Stomach (tissue), 9 donors: ENCODE measurements around the gene TDRD12. TPM values are rescaled to one million over a fixed set of nuclear protein-coding genes. Genes with fewer than 3 reads are reported as not detected.

ENCODE experiments used
- DNase-seq, 2 donors: peaks; one replicate each; pipeline versions ENCODE4 v3.0.0 to v3.0.0-alpha.2; 2013 to 2019
- H3K27ac ChIP-seq, 5 donors: fragments of 200-600 bp in 4 of 5; sonication (generic) in 4 of 5; one replicate each; pipeline ENCODE4 v1.5.1; 2013 to 2019; ENCODE audit warnings: mild to moderate bottlenecking in 1 of 5, moderate library complexity in 1 of 5
- H3K27me3 ChIP-seq, 3 donors: fragments of 200-600 bp; sonication (generic); one replicate each; pipeline ENCODE4 v1.5.1; 2017 to 2019; ENCODE audit warnings: mixed run types in 1 of 3
- H3K36me3 ChIP-seq, 4 donors: fragments of 200-600 bp; sonication (generic); 1 replicate in 3 of 4; 2 replicates in 1 of 4; pipeline ENCODE4 v1.5.1; 2016 to 2019
- H3K4me1 ChIP-seq, 4 donors: fragments of 200-600 bp; sonication (generic); one replicate each; pipeline ENCODE4 v1.5.1; 2016 to 2019
- H3K4me3 ChIP-seq, 4 donors: fragments of 200-600 bp; sonication (generic) in 3 of 4; one replicate each; pipeline ENCODE4 v1.5.1; 2016 to 2019; ENCODE audit warnings: mild to moderate bottlenecking in 1 of 4
- H3K9me3 ChIP-seq, 4 donors: fragments of 200-600 bp; sonication (generic); one replicate each; pipeline ENCODE4 v1.5.1; 2016 to 2019
- CTCF ChIP-seq, 7 experiments: fragments of 450-650 bp in 4 of 7; fragments of 200-600 bp in 3 of 7; sonication (generic) in 3 of 7; IDR thresholded peaks; one replicate each; pipeline ENCODE4 v1.5.1; 2016 to 2019; ENCODE audit warnings: antibody characterized with exemption in 7 of 7, control low read depth in 2 of 7, mild to moderate bottlenecking in 1 of 7
- EP300 ChIP-seq: sonication (generic); formaldehyde crosslinking; IDR thresholded peaks from one replicate; pipeline ENCODE4 v1.6.1; 2017; ENCODE audit warnings: antibody characterized with exemption
- POLR2A ChIP-seq, 4 donors: fragments of 450-650 bp; IDR thresholded peaks; one replicate each; pipeline ENCODE4 v1.6.1; 2016; ENCODE audit warnings: antibody characterized with exemption in 4 of 4, control low read depth in 2 of 4, mild to moderate bottlenecking in 1 of 4, moderate library complexity in 1 of 4
- POLR2AphosphoS5 ChIP-seq, 3 donors: sonication (generic); formaldehyde crosslinking; IDR thresholded peaks; one replicate each; pipeline ENCODE4 v1.6.1; 2016; ENCODE audit warnings: antibody characterized with exemption in 3 of 3
- WGBS, 5 donors: extraction: QIAGEN DNeasy Blood & Tissue Kit in 3 of 5; methylation state at CpG; one replicate each; pipeline versions ENCODE4 v1.1.5 to v1.1.7; 2013 to 2018; 5-methylcytosine and 5-hydroxymethylcytosine counted together
- intact Hi-C: fragments of 100-400 bp; cut with DNase I; formaldehyde crosslinking; loops from one replicate; pipeline ENCODE4 v1.15.1; 2023; ENCODE audit warnings: low total_unique reads
- polyA plus RNA-seq, 3 donors: library from polyadenylated mRNA; stranded (reverse); fragments of 200-250 nt; gene quantifications; one replicate each; pipeline ENCODE4 v1.2.3, GENCODE V29; 2013
- total RNA-seq, 5 donors: library from RNA; depleted of rRNA; stranded (reverse); fragments of >200 nt; gene quantifications; one replicate each; pipeline versions ENCODE4 v1.1.0 to v1.2.3, GENCODE V29; 2014 to 2016
- donor health status: healthy with polysubstance abuse.
- donor health status: Bipolar disorder and iron deficiency.
- donor health status: healthy.

Gene TDRD12
- total and polyA plus RNA-seq, 8 donors = 0.03 to 0.73 TPM; not detected in 6

DNA sequence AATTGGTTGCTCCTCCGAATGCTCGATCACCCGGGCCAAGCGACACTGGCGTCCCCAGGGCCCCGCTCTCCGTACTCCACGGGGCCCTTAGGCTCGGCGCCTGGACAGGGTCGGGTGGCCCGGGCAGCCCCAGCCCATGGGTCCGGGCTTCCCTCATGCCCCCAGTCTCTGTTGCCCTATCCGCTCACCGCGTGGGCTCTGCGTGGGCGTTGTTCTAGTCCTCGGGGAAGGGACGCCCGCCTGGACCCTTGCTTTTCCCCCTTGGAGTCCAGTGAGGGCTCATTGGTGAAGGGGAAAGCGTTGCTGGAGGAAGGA lies 1.3 kb downstream of the TDRD12 start:
- no peak overlapping the region for H3K4me3 ChIP-seq
- no peak for DNase-seq
- no peaks in the 10 kb centered on the region for H3K27me3 ChIP-seq
- no peak overlapping the region for H3K27ac ChIP-seq
- intact Hi-C loops = no loop called here
- peaks cover 0 to 6% (median 0%) of the 10 kb centered on the region in 4 donors for H3K36me3 ChIP-seq
- 91 to 97% (median 95%) methylated on average over 20 to 22 of the region's 22 CpGs for WGBS, 5 donors
- TF ChIP-seq CTCF (IDR thresholded peaks at IDR 0.05) (no peak), POLR2AphosphoS5 (IDR thresholded peaks at IDR 0.05) (no peak), EP300 (no peak), POLR2A (IDR thresholded peaks at IDR 0.05) (no peak)
- H3K4me1 ChIP-seq = peaks cover 0 to 17% (median 4%) of the 10 kb centered on the region in 4 donors
- no peaks in the 10 kb centered on the region for H3K9me3 ChIP-seq

- intact Hi-C loops = no loop called here
- Histone ChIP-seq H3K36me3 (no peaks in the 10 kb centered on the region), H3K4me1 (peaks cover 0 to 4% (median 0%) of the 10 kb centered on the region in 4 donors), H3K4me3 (no peak overlapping the region), H3K27ac (no peak overlapping the region), H3K27me3 (peaks cover 0 to 3% (median 0%) of the 10 kb centered on the region in 3 donors), H3K9me3 (no peaks in the 10 kb centered on the region)
- no peak for TF ChIP-seq CTCF (IDR thresholded peaks at IDR 0.05)
- no peak for TF ChIP-seq POLR2A (IDR thresholded peaks at IDR 0.05)
- no peak for TF ChIP-seq POLR2AphosphoS5 (IDR thresholded peaks at IDR 0.05)
- TF ChIP-seq EP300 = no peak
- no peak for DNase-seq
- 64 to 81% (median 78%) methylated on average over 4 of the region's 4 CpGs for WGBS, 5 donors
Observed at GRCh38 chr19:32735936-32736335, 16.4 kb downstream of the TDRD12 start.

GRCh38 chr19:32743021-32743420 lies 23.5 kb downstream of the TDRD12 start:
- DNase-seq = no peak
- 92 to 99% (median 98%) methylated on average over 9 of the region's 9 CpGs for WGBS, 5 donors
- Histone ChIP-seq H3K27ac (no peak overlapping the region), H3K27me3 (peaks cover 0 to 6% (median 4%) of the 10 kb centered on the region in 3 donors), H3K36me3 (no peaks in the 10 kb centered on the region), H3K9me3 (no peaks in the 10 kb centered on the region), H3K4me3 (no peak overlapping the region), H3K4me1 (peaks cover 0 to 4% (median 0%) of the 10 kb centered on the region in 4 donors)
- no peak for TF ChIP-seq EP300
- TF ChIP-seq CTCF (IDR thresholded peaks at IDR 0.05) = no peak
- no peak for TF ChIP-seq POLR2AphosphoS5 (IDR thresholded peaks at IDR 0.05)
- no peak for TF ChIP-seq POLR2A (IDR thresholded peaks at IDR 0.05)
- intact Hi-C loops = no loop called here

DNA sequence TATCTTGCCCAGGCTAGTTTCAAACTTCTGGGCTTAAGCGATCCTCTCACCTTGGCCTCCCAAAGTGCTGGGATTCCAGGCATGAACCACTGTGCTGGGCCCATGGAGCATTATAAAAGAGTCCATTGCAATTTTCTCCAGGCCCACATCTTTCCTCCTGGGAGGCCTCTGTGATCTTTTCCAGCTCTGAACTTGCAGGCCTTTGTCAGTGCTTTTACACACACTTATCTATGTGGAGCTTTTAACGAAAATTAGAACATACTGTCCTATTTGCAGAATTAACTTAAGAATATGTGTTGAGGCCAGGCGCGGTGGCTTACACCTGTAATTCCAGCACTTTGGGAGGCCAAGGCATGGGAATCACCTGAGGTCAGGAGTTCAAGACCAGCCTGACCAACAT lies 23.9 kb downstream of the TDRD12 start:
- TF ChIP-seq POLR2A (IDR thresholded peaks at IDR 0.05) (no peak), CTCF (IDR thresholded peaks at IDR 0.05) (no peak), POLR2AphosphoS5 (IDR thresholded peaks at IDR 0.05) (no peak), EP300 (no peak)
- Histone ChIP-seq H3K27ac (no peak overlapping the region), H3K36me3 (no peaks in the 10 kb centered on the region), H3K4me1 (peaks cover 0 to 1% (median 0%) of the 10 kb centered on the region in 4 donors), H3K4me3 (no peak overlapping the region), H3K9me3 (no peaks in the 10 kb centered on the region), H3K27me3 (peaks cover 0 to 10% (median 6%) of the 10 kb centered on the region in 3 donors)
- WGBS, 5 donors = 95 to 98% (median 96%) methylated on average over 4 of the region's 4 CpGs
- no peak for DNase-seq
- intact Hi-C loops = no loop called here
